ENCODE measurements around the gene KRT13. TPM values are rescaled to one million over a fixed set of nuclear protein-coding genes. Genes with fewer than 3 reads are reported as not detected.

The KRT13 gene
- polyA plus RNA-seq, 1 donor from 2014 or later = not detected

DNA sequence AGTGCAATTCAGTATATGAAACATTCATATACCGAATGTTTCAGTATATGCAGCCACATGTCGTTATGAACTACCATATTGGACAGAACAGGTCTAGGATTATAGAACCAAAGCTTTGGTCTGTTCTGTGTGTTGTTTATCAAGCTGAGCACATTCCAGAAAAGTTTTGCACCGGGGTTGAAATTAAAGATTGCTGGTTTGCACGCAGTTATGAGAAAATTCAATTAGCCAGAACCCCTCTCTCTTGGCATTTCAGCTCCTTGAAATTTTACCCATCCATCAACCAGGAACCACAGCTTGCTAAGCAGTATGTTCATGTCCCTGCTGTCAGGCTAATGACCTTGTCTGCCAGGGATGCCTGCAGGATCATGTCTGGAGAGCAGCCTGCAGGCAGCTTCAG is 47.7 kb downstream of the KRT13 start:
- Histone ChIP-seq H3K79me2 (replicated peaks; ENCODE audit: insufficient read depth, low read length) (no peaks in the 10 kb centered on the region), H3K4me2 (ENCODE audit: low read length) (no peak overlapping the region), H3K36me3 (ENCODE audit: insufficient read depth, low read length) (no peaks in the 10 kb centered on the region), H3K9ac (ENCODE audit: low read length) (no peak overlapping the region), H3F3A (ENCODE audit: insufficient read depth, low read length, poor library complexity, severe bottlenecking) (no peaks in the 10 kb centered on the region), H3K27me3 (ENCODE audit: insufficient read depth, low read depth, low read length) (no peaks in the 10 kb centered on the region), H4K20me1 (ENCODE audit: insufficient read depth) (no peaks in the 10 kb centered on the region), H3K27ac (ENCODE audit: low read length) (no peak overlapping the region), H3K4me3 (ENCODE audit: low read length) (no peak overlapping the region), H3K9me2 (ENCODE audit: insufficient read depth, low read length) (no peaks in the 10 kb centered on the region), H2AFZ (ENCODE audit: low read depth, low read length) (no peak overlapping the region), H3K9me3 (ENCODE audit: low read length) (no peaks in the 10 kb centered on the region)
- TF ChIP-seq RAD21 (conservative IDR thresholded peaks at IDR 0.05) (no peak), EZH2 (IDR thresholded peaks at IDR 0.05; ENCODE audit: borderline replicate concordance, insufficient read depth, low read length, poor library complexity, severe bottlenecking) (no peak), TAF1 (IDR thresholded peaks at IDR 0.05; ENCODE audit: low read depth) (no peak), SMC3 (conservative IDR thresholded peaks at IDR 0.05; ENCODE audit: poor library complexity) (no peak), MXI1 (conservative IDR thresholded peaks at IDR 0.05; ENCODE audit: poor library complexity, severe bottlenecking) (no peak), POLR2AphosphoS5 (IDR thresholded peaks at IDR 0.05) (no peak), EP300 (conservative IDR thresholded peaks at IDR 0.05; ENCODE audit: poor library complexity, severe bottlenecking) (no peak)
- TF ChIP-seq, protein P1, sequence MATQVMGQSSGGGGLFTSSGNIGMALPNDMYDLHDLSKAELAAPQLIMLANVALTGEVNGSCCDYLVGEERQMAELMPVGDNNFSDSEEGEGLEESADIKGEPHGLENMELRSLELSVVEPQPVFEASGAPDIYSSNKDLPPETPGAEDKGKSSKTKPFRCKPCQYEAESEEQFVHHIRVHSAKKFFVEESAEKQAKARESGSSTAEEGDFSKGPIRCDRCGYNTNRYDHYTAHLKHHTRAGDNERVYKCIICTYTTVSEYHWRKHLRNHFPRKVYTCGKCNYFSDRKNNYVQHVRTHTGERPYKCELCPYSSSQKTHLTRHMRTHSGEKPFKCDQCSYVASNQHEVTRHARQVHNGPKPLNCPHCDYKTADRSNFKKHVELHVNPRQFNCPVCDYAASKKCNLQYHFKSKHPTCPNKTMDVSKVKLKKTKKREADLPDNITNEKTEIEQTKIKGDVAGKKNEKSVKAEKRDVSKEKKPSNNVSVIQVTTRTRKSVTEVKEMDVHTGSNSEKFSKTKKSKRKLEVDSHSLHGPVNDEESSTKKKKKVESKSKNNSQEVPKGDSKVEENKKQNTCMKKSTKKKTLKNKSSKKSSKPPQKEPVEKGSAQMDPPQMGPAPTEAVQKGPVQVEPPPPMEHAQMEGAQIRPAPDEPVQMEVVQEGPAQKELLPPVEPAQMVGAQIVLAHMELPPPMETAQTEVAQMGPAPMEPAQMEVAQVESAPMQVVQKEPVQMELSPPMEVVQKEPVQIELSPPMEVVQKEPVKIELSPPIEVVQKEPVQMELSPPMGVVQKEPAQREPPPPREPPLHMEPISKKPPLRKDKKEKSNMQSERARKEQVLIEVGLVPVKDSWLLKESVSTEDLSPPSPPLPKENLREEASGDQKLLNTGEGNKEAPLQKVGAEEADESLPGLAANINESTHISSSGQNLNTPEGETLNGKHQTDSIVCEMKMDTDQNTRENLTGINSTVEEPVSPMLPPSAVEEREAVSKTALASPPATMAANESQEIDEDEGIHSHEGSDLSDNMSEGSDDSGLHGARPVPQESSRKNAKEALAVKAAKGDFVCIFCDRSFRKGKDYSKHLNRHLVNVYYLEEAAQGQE (IDR thresholded peaks at IDR 0.05; ENCODE audit: borderline replicate concordance) = no peak
- TF ChIP-seq, protein P2, sequence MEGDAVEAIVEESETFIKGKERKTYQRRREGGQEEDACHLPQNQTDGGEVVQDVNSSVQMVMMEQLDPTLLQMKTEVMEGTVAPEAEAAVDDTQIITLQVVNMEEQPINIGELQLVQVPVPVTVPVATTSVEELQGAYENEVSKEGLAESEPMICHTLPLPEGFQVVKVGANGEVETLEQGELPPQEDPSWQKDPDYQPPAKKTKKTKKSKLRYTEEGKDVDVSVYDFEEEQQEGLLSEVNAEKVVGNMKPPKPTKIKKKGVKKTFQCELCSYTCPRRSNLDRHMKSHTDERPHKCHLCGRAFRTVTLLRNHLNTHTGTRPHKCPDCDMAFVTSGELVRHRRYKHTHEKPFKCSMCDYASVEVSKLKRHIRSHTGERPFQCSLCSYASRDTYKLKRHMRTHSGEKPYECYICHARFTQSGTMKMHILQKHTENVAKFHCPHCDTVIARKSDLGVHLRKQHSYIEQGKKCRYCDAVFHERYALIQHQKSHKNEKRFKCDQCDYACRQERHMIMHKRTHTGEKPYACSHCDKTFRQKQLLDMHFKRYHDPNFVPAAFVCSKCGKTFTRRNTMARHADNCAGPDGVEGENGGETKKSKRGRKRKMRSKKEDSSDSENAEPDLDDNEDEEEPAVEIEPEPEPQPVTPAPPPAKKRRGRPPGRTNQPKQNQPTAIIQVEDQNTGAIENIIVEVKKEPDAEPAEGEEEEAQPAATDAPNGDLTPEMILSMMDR (IDR thresholded peaks at IDR 0.05; ENCODE audit: poor library complexity, severe bottlenecking) = no peak

DNA sequence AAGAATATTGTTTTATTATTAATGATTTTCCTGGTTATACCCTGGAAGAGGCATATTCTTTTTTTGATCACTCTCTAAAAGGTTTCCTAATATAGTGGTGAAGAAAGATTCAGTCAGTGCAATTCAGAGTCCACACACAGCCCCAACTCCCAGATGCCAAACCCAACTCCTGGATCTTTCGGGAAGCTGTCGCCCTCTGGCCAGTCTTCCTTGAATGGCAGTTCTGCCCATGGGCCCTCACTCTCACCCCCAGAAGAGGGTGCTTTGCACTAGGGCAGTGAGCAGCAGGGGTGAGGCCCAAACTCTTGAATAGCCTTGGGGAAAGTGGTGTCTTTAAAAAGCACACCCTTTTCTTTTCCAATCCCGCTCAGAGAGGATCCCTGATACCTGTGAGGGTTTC is 49.2 kb downstream of the KRT13 start:
- no peak overlapping the region for H2AFZ ChIP-seq (ENCODE audit: low read depth, low read length)
- no peaks in the 10 kb centered on the region for H3K9me2 ChIP-seq (ENCODE audit: insufficient read depth, low read length)
- no peak overlapping the region for H3K9ac ChIP-seq (ENCODE audit: low read length)
- no peaks in the 10 kb centered on the region for H3K9me3 ChIP-seq (ENCODE audit: low read length)
- H4K20me1 ChIP-seq (ENCODE audit: insufficient read depth) = no peaks in the 10 kb centered on the region
- H3K36me3 ChIP-seq (ENCODE audit: insufficient read depth, low read length) = no peaks in the 10 kb centered on the region
- H3K79me2 ChIP-seq (replicated peaks; ENCODE audit: insufficient read depth, low read length) = no peaks in the 10 kb centered on the region
- TF ChIP-seq, protein P2 (IDR thresholded peaks at IDR 0.05; ENCODE audit: poor library complexity, severe bottlenecking) = no peak
- TF ChIP-seq SMC3 (conservative IDR thresholded peaks at IDR 0.05; ENCODE audit: poor library complexity) (no peak), TAF1 (IDR thresholded peaks at IDR 0.05; ENCODE audit: low read depth) (no peak), MXI1 (conservative IDR thresholded peaks at IDR 0.05; ENCODE audit: poor library complexity, severe bottlenecking) (no peak), POLR2AphosphoS5 (IDR thresholded peaks at IDR 0.05) (no peak), EZH2 (IDR thresholded peaks at IDR 0.05; ENCODE audit: borderline replicate concordance, insufficient read depth, low read length, poor library complexity, severe bottlenecking) (no peak), RAD21 (conservative IDR thresholded peaks at IDR 0.05) (no peak), EP300 (conservative IDR thresholded peaks at IDR 0.05; ENCODE audit: poor library complexity, severe bottlenecking) (no peak)
- TF ChIP-seq, protein P1 (IDR thresholded peaks at IDR 0.05; ENCODE audit: borderline replicate concordance) = no peak
- no peak overlapping the region for H3K4me2 ChIP-seq (ENCODE audit: low read length)
- no peak overlapping the region for H3K27ac ChIP-seq (ENCODE audit: low read length)
- H3F3A ChIP-seq (ENCODE audit: insufficient read depth, low read length, poor library complexity, severe bottlenecking) = no peaks in the 10 kb centered on the region
- no peaks in the 10 kb centered on the region for H3K27me3 ChIP-seq (ENCODE audit: insufficient read depth, low read depth, low read length)
- H3K4me3 ChIP-seq (ENCODE audit: low read length) = no peak overlapping the region

Measured in neural cell (in vitro differentiated cells).